ENCODE measurements around the gene OTX1.

The OTX1 gene

GRCh38 chr2:63050334-63051041 is at the start of gene OTX1:
OTX1 (plus strand) TSS chr2:63050830; CDS start chr2:63052991, 2,161 bp downstream.
- TF ChIP-seq CTCF (conservative IDR thresholded peaks at IDR 0.05; ENCODE audit: low read length) = no peak
- H3K4me3 ChIP-seq (ENCODE audit: low read length) = peak within 1 kb of the TSS; percentile 61
- peak; percentile 38 for DNase-seq (ENCODE audit: low read depth)

- no peak for TF ChIP-seq CTCF (conservative IDR thresholded peaks at IDR 0.05; ENCODE audit: low read length)
- no peak for DNase-seq (ENCODE audit: low read depth)
- H3K4me3 ChIP-seq (ENCODE audit: low read length) = no peak overlapping the region
Measured at GRCh38 chr2:63001576-63001975, 49.1 kb upstream of the OTX1 start.

GRCh38 chr2:63003351-63003750 is 47.3 kb upstream of the OTX1 start:
- DNase-seq (ENCODE audit: low read depth) = no peak
- no peak for TF ChIP-seq CTCF (conservative IDR thresholded peaks at IDR 0.05; ENCODE audit: low read length)

GRCh38 chr2:63007813-63008458 is 42.7 kb upstream of the OTX1 start:
- DNase-seq (ENCODE audit: low read depth) = no peak
- no peak for TF ChIP-seq CTCF (conservative IDR thresholded peaks at IDR 0.05; ENCODE audit: low read length)
- no peak overlapping the region for H3K4me3 ChIP-seq (ENCODE audit: low read length)

More at GRCh38 chr2:63003351-63003750, 47.3 kb upstream of the OTX1 start:
- no peak overlapping the region for H3K4me3 ChIP-seq (ENCODE audit: low read length)

GRCh38 chr2:63008838-63009237 is 41.8 kb upstream of the OTX1 start:
- no peak overlapping the region for H3K4me3 ChIP-seq (ENCODE audit: low read length)
- no peak for TF ChIP-seq CTCF (conservative IDR thresholded peaks at IDR 0.05; ENCODE audit: low read length)
- no peak for DNase-seq (ENCODE audit: low read depth)

- DNase-seq (ENCODE audit: low read depth) = no peak
- no peak for TF ChIP-seq CTCF (conservative IDR thresholded peaks at IDR 0.05; ENCODE audit: low read length)
- no peak overlapping the region for H3K4me3 ChIP-seq (ENCODE audit: low read length)
Measured at GRCh38 chr2:63009490-63009889, 41.1 kb upstream of the OTX1 start.

GRCh38 chr2:63012541-63012940 is 38.1 kb upstream of the OTX1 start:
- H3K4me3 ChIP-seq (ENCODE audit: low read length) = no peak overlapping the region
- DNase-seq (ENCODE audit: low read depth) = peak; percentile 89
- TF ChIP-seq CTCF (conservative IDR thresholded peaks at IDR 0.05; ENCODE audit: low read length) = no peak

All from AG10803 (cell line).